Panc1 (cell line): ENCODE measurements around the gene PANK1.

ENCODE experiments used
- CTCF ChIP-seq: fragments of 450-650 bp; IDR thresholded peaks from 2 replicates; pipeline ENCODE4 v1.5.1; 2017; ENCODE audit warnings: mild to moderate bottlenecking
- POLR2AphosphoS5 ChIP-seq: IDR thresholded peaks from 2 replicates; pipeline ENCODE4 v1.6.1; 2012; ENCODE audit warnings: mild to moderate bottlenecking, low read depth, low read length, moderate library complexity
- SIN3A ChIP-seq: IDR thresholded peaks from 2 replicates; pipeline ENCODE4 v1.6.1; 2012; ENCODE audit warnings: low read depth, mild to moderate bottlenecking, low read length, moderate library complexity, borderline replicate concordance; ENCODE audit not compliant: insufficient read depth
- TCF7L2 ChIP-seq: IDR thresholded peaks from 2 replicates; pipeline ENCODE4 v1.6.1; 2011; ENCODE audit warnings: mild to moderate bottlenecking, low read depth, low read length, inconsistent platforms
- TF ChIP-seq, protein P1 (sequence below), 2 experiments: IDR thresholded peaks; 2 replicates each; pipeline ENCODE4 v1.6.1; 2011 to 2012; ENCODE audit warnings: low read depth in 2 of 2, control low read depth in 1 of 2, low read length in 1 of 2, mild to moderate bottlenecking in 1 of 2, moderate library complexity in 1 of 2; ENCODE audit not compliant: insufficient read depth in 1 of 2

DNA sequence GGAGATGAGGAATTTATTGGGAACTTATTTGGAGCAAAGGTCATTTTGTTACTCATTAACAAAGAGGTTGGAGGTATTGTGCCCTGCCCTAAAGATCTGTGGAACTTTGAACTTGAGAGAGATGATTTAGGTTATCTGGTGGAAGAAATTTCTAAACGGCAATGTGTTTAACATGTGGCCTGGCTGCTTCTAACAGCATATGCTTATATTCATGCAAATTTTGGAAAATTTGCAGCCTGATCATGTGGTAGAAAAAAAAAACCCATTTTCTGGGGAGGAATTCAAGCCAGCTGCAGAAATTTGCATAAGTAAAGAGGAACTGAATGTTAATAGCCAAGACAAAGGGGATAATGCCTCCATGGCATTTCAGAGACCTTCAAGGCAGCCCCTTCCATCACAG, 10.7 kb upstream of the PANK1 start:
- no peak for TF ChIP-seq POLR2AphosphoS5
- no peak for TF ChIP-seq SIN3A
- TF ChIP-seq CTCF: no peak
- TF ChIP-seq, protein P1, sequence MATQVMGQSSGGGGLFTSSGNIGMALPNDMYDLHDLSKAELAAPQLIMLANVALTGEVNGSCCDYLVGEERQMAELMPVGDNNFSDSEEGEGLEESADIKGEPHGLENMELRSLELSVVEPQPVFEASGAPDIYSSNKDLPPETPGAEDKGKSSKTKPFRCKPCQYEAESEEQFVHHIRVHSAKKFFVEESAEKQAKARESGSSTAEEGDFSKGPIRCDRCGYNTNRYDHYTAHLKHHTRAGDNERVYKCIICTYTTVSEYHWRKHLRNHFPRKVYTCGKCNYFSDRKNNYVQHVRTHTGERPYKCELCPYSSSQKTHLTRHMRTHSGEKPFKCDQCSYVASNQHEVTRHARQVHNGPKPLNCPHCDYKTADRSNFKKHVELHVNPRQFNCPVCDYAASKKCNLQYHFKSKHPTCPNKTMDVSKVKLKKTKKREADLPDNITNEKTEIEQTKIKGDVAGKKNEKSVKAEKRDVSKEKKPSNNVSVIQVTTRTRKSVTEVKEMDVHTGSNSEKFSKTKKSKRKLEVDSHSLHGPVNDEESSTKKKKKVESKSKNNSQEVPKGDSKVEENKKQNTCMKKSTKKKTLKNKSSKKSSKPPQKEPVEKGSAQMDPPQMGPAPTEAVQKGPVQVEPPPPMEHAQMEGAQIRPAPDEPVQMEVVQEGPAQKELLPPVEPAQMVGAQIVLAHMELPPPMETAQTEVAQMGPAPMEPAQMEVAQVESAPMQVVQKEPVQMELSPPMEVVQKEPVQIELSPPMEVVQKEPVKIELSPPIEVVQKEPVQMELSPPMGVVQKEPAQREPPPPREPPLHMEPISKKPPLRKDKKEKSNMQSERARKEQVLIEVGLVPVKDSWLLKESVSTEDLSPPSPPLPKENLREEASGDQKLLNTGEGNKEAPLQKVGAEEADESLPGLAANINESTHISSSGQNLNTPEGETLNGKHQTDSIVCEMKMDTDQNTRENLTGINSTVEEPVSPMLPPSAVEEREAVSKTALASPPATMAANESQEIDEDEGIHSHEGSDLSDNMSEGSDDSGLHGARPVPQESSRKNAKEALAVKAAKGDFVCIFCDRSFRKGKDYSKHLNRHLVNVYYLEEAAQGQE (IDR thresholded peaks at IDR 0.05; ENCODE audit: insufficient read depth in 1 of 2, low read depth in 2 of 2, low read length in 1 of 2): no peak
- TF ChIP-seq TCF7L2: no peak
